ENCODE data around the gene GYPC.
"Not testable (repeated sequence)": the region's sequence is repeated elsewhere in the genome, so short reads cannot be mapped to it uniquely, and the experiment has no call there.

The GYPC gene

GRCh38 chr2:126700677-126701076 lies 44.7 kb downstream of the GYPC start:
- DNase-seq: no peak

- DNase-seq: no peak
These were observed 47.4 kb downstream of the GYPC start for GRCh38 chr2:126703311-126703710.

GRCh38 chr2:126704434-126705160 lies 48.6 kb downstream of the GYPC start:
- no peak for DNase-seq

GRCh38 chr2:126707191-126707590 lies 51.2 kb downstream of the GYPC start:
- no peak for DNase-seq

GRCh38 chr2:126707941-126708340 lies 52.0 kb downstream of the GYPC start:
- DNase-seq: no peak

- DNase-seq: no peak
These were observed 58.4 kb downstream of the GYPC start for GRCh38 chr2:126714191-126714965.

- no peak for DNase-seq
These were observed 59.2 kb downstream of the GYPC start for GRCh38 chr2:126715111-126715510.

GRCh38 chr2:126715576-126716406 lies 59.8 kb downstream of the GYPC start:
- DNase-seq: no peak

GRCh38 chr2:126717277-126717676 lies 61.3 kb downstream of the GYPC start:
- DNase-seq: not testable (repeated sequence)

GRCh38 chr2:126717928-126718327 lies 62.0 kb downstream of the GYPC start:
- no peak for DNase-seq

GRCh38 chr2:126719191-126719832 lies 63.4 kb downstream of the GYPC start:
- DNase-seq: no peak

- no peak for DNase-seq
These were observed 63.9 kb downstream of the GYPC start for GRCh38 chr2:126719833-126720351.

- no peak for DNase-seq
These were observed 64.7 kb downstream of the GYPC start for GRCh38 chr2:126720638-126721037.

- DNase-seq: no peak
These were observed 66.1 kb downstream of the GYPC start for GRCh38 chr2:126722081-126722480.

GRCh38 chr2:126722546-126722945 lies 66.6 kb downstream of the GYPC start:
- DNase-seq: no peak

- no peak for DNase-seq
These were observed 67.4 kb downstream of the GYPC start for GRCh38 chr2:126723281-126723815.

GRCh38 chr2:126725580-126725979 lies 69.6 kb downstream of the GYPC start:
- DNase-seq: no peak

- no peak for DNase-seq
These were observed 73.9 kb downstream of the GYPC start for GRCh38 chr2:126729896-126730295.

- DNase-seq: no peak
These were observed 74.7 kb downstream of the GYPC start for GRCh38 chr2:126730655-126731054.

GRCh38 chr2:126731353-126731752 lies 75.4 kb downstream of the GYPC start:
- DNase-seq: no peak

GRCh38 chr2:126732682-126733245 lies 76.8 kb downstream of the GYPC start:
- DNase-seq: no peak

GRCh38 chr2:126733795-126734194 lies 77.8 kb downstream of the GYPC start:
- no peak for DNase-seq

Measured in activated CD4-positive, alpha-beta T cell treated with anti-CD3 and anti-CD28 coated beads, Interleukin-2, amount 50 U/mL, for 16 hours (primary cell).